PC-9 (cell line): Measurements from ENCODE around the gene VPS16. TPM values are rescaled to one million over a fixed set of nuclear protein-coding genes. Genes with fewer than 3 reads are reported as not detected.
A peak's percentile ranks its signal among the peaks of the same experiment; 100 is the strongest.

ENCODE experiments used
- BruUV-seq: library from RNA; stranded (reverse); fragments of 400-500 nt; replicated peaks from 2 replicates; lab custom pipeline; 2021; lab: Mats Ljungman, UMichigan
- CTCF ChIA-PET: fragments of 300-600 bp; sonication (Branson Sonifier 250); formaldehyde crosslinking; loops from one replicate; lab custom pipeline; 2022; ENCODE audit warnings: antibody characterized with exemption; lab: Charles Lee
- POLR2A ChIA-PET: fragments of 300-600 bp; sonication (Branson Sonifier 250); formaldehyde crosslinking; loops from one replicate; lab custom pipeline; 2022; ENCODE audit warnings: antibody characterized with exemption; ENCODE audit not compliant: unreplicated experiment; lab: Charles Lee
- DNase-seq, 2 experiments: peaks; one replicate each; pipeline versions ENCODE4 v3.0.0 to v3.0.0-alpha.2; 2015 to 2022; ENCODE audit warnings: mixed read lengths in 1 of 2
- H2AFZ ChIP-seq: fragments of 200-600 bp; sonication (generic); 2 replicates; pipeline ENCODE4 v1.8.1; 2017; ENCODE audit warnings: antibody characterized with exemption
- H3F3A ChIP-seq: fragments of 200-600 bp; sonication (generic); 2 replicates; pipeline ENCODE4 v1.8.1; 2017; ENCODE audit warnings: antibody characterized with exemption, mild to moderate bottlenecking, low read depth; ENCODE audit not compliant: insufficient read depth
- H3K27ac ChIP-seq: fragments of 200-600 bp; sonication (generic); 2 replicates; pipeline ENCODE4 v1.6.1; 2016; ENCODE audit warnings: mixed run types
- H3K27me3 ChIP-seq: fragments of 200-600 bp; sonication (generic); 2 replicates; pipeline ENCODE4 v1.6.1; 2016; ENCODE audit warnings: low read depth, mixed run types; ENCODE audit not compliant: insufficient read depth
- H3K36me3 ChIP-seq: fragments of 200-600 bp; sonication (generic); 2 replicates; pipeline ENCODE4 v1.6.1; 2016; ENCODE audit warnings: low read depth, mixed run types
- H3K4me1 ChIP-seq: fragments of 200-600 bp; sonication (generic); replicated peaks from 2 replicates; pipeline ENCODE4 v1.6.1; 2016; ENCODE audit warnings: mixed run types; ENCODE audit not compliant: insufficient read depth
- H3K4me2 ChIP-seq: fragments of 200-600 bp; sonication (generic); 2 replicates; pipeline ENCODE4 v1.6.1; 2017; ENCODE audit warnings: mixed run types
- H3K4me3 ChIP-seq: fragments of 200-600 bp; sonication (generic); 2 replicates; pipeline ENCODE4 v1.6.1; 2016; ENCODE audit warnings: mixed run types
- H3K79me2 ChIP-seq: fragments of 200-600 bp; sonication (generic); 2 replicates; pipeline ENCODE4 v1.6.1; 2017; ENCODE audit warnings: low read depth, mixed run types
- H3K9me2 ChIP-seq: fragments of 200-600 bp; sonication (generic); 2 replicates; pipeline ENCODE4 v1.8.1; 2017; ENCODE audit warnings: mild to moderate bottlenecking; ENCODE audit not compliant: insufficient read depth
- H3K9me3 ChIP-seq: fragments of 200-600 bp; sonication (generic); 2 replicates; pipeline ENCODE4 v1.8.1; 2016; ENCODE audit warnings: low read depth; ENCODE audit not compliant: insufficient read depth
- H4K20me1 ChIP-seq: fragments of 200-600 bp; sonication (generic); 2 replicates; pipeline ENCODE4 v1.8.1; 2017; ENCODE audit not compliant: insufficient read depth
- CTCF ChIP-seq: fragments of 200-600 bp; sonication (generic); conservative IDR thresholded peaks from 2 replicates; pipeline ENCODE4 v1.6.1; 2017; ENCODE audit warnings: mixed run types, antibody characterized with exemption, mild to moderate bottlenecking, moderate library complexity
- EZH2 ChIP-seq: fragments of 200-600 bp; sonication (generic); IDR thresholded peaks from 2 replicates; pipeline ENCODE4 v1.8.0; 2017; ENCODE audit warnings: antibody characterized with exemption, low read depth
- intact Hi-C: fragments of 100-400 bp; cut with micrococcal nuclease; formaldehyde crosslinking; loops from one replicate; pipeline ENCODE4 v1.10.0; 2022; ENCODE audit not compliant: unreplicated experiment
- total RNA-seq: library from RNA; stranded (reverse); gene quantifications from 2 replicates; pipeline ENCODE4 v1.2.3, GENCODE V29; 2021

The VPS16 gene
- total RNA-seq, 1 experiment from 2014 or later, result 31.9 TPM

- intact Hi-C loops, result loop anchor here (2.0 to 5.0 kb wide), 2 partner anchors 72 to 476 kb away; no protein-coding TSS in a partner anchor
Observed at GRCh38 chr20:2840967-2841531, 504 bp downstream of the VPS16 start.

GRCh38 chr20:2845607-2846006, 5.1 kb downstream of the VPS16 start:
- Histone ChIP-seq H3K4me3 (no peak overlapping the region), H2AFZ (no peak overlapping the region), H3F3A (no peaks in the 10 kb centered on the region), H3K9me2 (no peaks in the 10 kb centered on the region), H3K27me3 (no peaks in the 10 kb centered on the region), H3K27ac (no peak overlapping the region), H3K4me1 (peaks cover 6% of the 10 kb centered on the region; the same call in 1 of the 2 replicates), H3K36me3 (no peaks in the 10 kb centered on the region), H4K20me1 (no peaks in the 10 kb centered on the region), H3K79me2 (peaks cover 4% of the 10 kb centered on the region; the same call in 1 of the 2 replicates), H3K4me2 (no peak overlapping the region), H3K9me3 (no peaks in the 10 kb centered on the region)
- ChIA-PET POLR2A (no interaction called here), CTCF (no interaction called here)
- no TSS peak for BruUV-seq
- TF ChIP-seq CTCF (no peak), EZH2 (no peak)
- DNase-seq, result no peak
- intact Hi-C loops, result no loop called here

More at GRCh38 chr20:2840967-2841531, 504 bp downstream of the VPS16 start:
- H3K4me3 ChIP-seq, result peak overlapping the region; percentile 100
- H3K9me2 ChIP-seq, result no peaks in the 10 kb centered on the region
- peak in 1 of 2 experiments; percentile 63 for DNase-seq
- H3F3A ChIP-seq, result no peaks in the 10 kb centered on the region
- ChIA-PET POLR2A (no interaction called here), CTCF (no interaction called here)
- peaks cover 14% of the 10 kb centered on the region for H3K4me1 ChIP-seq
- no peak overlapping the region for H3K27ac ChIP-seq
- H3K9me3 ChIP-seq, result no peaks in the 10 kb centered on the region
- H3K27me3 ChIP-seq, result no peaks in the 10 kb centered on the region
- H2AFZ ChIP-seq, result peak overlapping the region; percentile 100
- BruUV-seq, result TSS peak; percentile 71
- TF ChIP-seq CTCF, result no peak
- no peak for TF ChIP-seq EZH2
- no peaks in the 10 kb centered on the region for H4K20me1 ChIP-seq
- H3K36me3 ChIP-seq, result no peaks in the 10 kb centered on the region
- peak overlapping the region; percentile 73 for H3K4me2 ChIP-seq
- peaks cover 16% of the 10 kb centered on the region for H3K79me2 ChIP-seq

GRCh38 chr20:2846698-2847097, 6.2 kb downstream of the VPS16 start:
- ChIA-PET CTCF (no interaction called here), POLR2A (no interaction called here)
- no peak overlapping the region for H2AFZ ChIP-seq
- H3K4me3 ChIP-seq, result no peak overlapping the region
- no peaks in the 10 kb centered on the region for H3K79me2 ChIP-seq
- H3K9me3 ChIP-seq, result no peaks in the 10 kb centered on the region
- TF ChIP-seq EZH2 (no peak), CTCF (no peak)
- 0 out of 2 replicates have a peak, but pooled peaks cover 1% of the 10 kb centered on the region for H3K4me1 ChIP-seq
- H3K36me3 ChIP-seq, result no peaks in the 10 kb centered on the region
- H3K27me3 ChIP-seq, result no peaks in the 10 kb centered on the region
- BruUV-seq, result no TSS peak
- H3K9me2 ChIP-seq, result no peaks in the 10 kb centered on the region
- no peaks in the 10 kb centered on the region for H4K20me1 ChIP-seq
- H3K4me2 ChIP-seq, result no peak overlapping the region
- intact Hi-C loops, result no loop called here
- no peak overlapping the region for H3K27ac ChIP-seq
- no peaks in the 10 kb centered on the region for H3F3A ChIP-seq
- no peak for DNase-seq
